Renal cortical epithelial cell (primary cell): Measurements from ENCODE around the gene PAXX. TPM values are rescaled to one million over a fixed set of nuclear protein-coding genes. Genes with fewer than 3 reads are reported as not detected.
A peak's percentile ranks its signal among the peaks of the same experiment; 100 is the strongest.

Experiments
- DNase-seq: peaks from one replicate; pipeline ENCODE4 v3.0.0-alpha.2; 2011; ENCODE audit warnings: low read depth
- total RNA-seq: library from RNA; depleted of rRNA; stranded (reverse); fragments of >200 nt; gene quantifications from 2 replicates; pipeline ENCODE4 v1.2.3, GENCODE V29; 2014

PAXX gene
- total RNA-seq: 13.6 and 26.9 TPM in 2 replicates

- DNase-seq: peak; percentile 69
Measured at GRCh38 chr9:136991993-136992818, at the start of gene PAXX. PAXX (plus strand) TSS chr9:136992422; CDS start chr9:136992444, 22 bp downstream.

GRCh38 chr9:136942881-136943230, 49.4 kb upstream of the PAXX start:
- DNase-seq: no peak

- DNase-seq: no peak
Measured at GRCh38 chr9:136943291-136944211, 48.7 kb upstream of the PAXX start.

- no peak for DNase-seq
Measured at GRCh38 chr9:136944212-136944518, 48.1 kb upstream of the PAXX start.

GRCh38 chr9:136944519-136945332, 47.5 kb upstream of the PAXX start, which contains the start of the genes C8G and FBXW5:
C8G (plus strand) TSS chr9:136945243; CDS start chr9:136945321, 78 bp downstream.
FBXW5 (minus strand) TSS chr9:136944738; CDS start chr9:136944083, 655 bp downstream.
- peak; percentile 64 for DNase-seq

GRCh38 chr9:136945333-136946227, 46.6 kb upstream of the PAXX start:
- no peak for DNase-seq

GRCh38 chr9:136946228-136947027, 45.8 kb upstream of the PAXX start:
- no peak for DNase-seq

- no peak for DNase-seq
Measured at GRCh38 chr9:136947028-136947891, 45.0 kb upstream of the PAXX start.

GRCh38 chr9:136947955-136948510, 44.2 kb upstream of the PAXX start:
- DNase-seq: peak; percentile 51

GRCh38 chr9:136949239-136949816, 42.9 kb upstream of the PAXX start:
- peak; percentile 10 for DNase-seq

- DNase-seq: peak; percentile 81
Measured at GRCh38 chr9:136949817-136950655, 42.2 kb upstream of the PAXX start.

GRCh38 chr9:136950656-136951276, 41.5 kb upstream of the PAXX start:
- DNase-seq: peak; percentile 18

GRCh38 chr9:136951541-136952320, 40.5 kb upstream of the PAXX start, which contains the start of gene LCN12:
LCN12 (plus strand) TSS chr9:136952273; CDS start chr9:136952328, 55 bp downstream.
- no peak for DNase-seq

- DNase-seq: no peak
Measured at GRCh38 chr9:136952321-136952850, 39.8 kb upstream of the PAXX start.
